Activated CD4-positive, alpha-beta T cell treated with anti-CD3 and anti-CD28 coated beads, Interleukin-2, amount 50 U/mL, for 1 hour (primary cell): ENCODE measurements around the gene AOC1.
"Not testable (repeated sequence)": the region's sequence is repeated elsewhere in the genome, so short reads cannot be mapped to it uniquely, and the experiment has no call there.

ENCODE experiments used
- DNase-seq: peaks from one replicate; pipeline ENCODE4 v3.0.0-alpha.2; 2020

The AOC1 gene

GRCh38 chr7:150898475-150899011 lies 46.2 kb downstream of the AOC1 start:
- peak; percentile 79 for DNase-seq

DNA sequence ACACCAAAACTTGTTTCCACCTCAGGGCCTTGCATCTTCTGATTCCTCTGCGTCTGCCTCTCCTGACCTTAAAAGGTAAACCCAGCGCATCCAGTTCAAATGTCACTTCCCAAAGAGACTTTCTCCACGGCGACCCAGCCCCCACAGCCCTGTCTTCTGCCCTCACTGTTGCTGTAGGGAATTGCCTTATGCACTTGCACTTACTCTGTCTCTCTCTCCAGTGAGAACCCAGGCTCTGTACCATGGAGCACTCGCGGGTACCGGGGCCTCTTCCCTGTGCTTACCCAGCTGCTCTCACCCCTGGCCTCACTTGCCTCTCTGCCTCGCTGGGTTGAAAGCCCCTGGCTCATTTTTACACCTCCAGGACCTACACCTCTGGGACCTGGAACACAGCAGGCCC lies 48.4 kb downstream of the AOC1 start:
- no peak for DNase-seq

DNA sequence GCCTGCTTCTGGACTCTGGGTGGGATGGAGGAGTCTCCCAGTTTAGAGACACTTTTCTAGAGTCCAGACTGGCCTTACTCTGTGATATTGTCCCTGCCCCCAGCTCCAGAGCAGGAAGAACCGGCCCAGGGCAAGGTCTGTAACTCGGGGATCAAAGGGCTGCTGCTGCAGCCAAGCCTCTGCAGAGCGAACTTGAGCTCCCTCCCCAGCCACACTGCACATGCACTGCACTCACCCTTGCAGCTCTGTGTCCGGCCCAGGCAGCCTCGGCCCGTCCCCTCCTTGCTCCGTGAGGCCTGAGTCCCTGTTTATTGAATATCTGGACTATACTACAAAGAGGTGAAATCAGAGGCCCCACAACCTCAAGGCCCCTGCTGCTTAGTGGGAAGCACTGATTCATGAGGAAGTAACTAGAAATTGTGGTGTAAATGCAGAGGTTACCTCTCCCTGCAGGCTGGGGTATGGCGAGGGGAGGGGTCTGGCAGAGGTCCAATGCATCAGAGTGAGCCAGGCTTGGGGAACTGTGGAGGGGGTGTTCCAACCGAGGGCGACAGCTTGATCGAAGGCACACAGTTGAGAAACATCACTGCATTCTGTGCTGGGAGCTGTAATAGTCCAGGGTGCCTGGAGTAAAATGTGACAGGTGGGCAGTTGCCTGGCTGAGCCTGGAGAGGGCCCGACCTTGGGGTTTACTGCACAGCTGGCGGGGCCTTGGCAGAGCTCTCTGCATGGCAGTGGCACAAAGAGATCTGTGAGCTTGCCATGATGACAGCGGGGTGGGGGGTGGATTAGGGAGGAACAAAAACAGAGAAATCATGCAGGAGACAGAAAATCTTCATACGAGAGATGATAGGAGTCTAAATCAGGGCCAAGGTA lies 49.1 kb downstream of the AOC1 start:
- no peak for DNase-seq

GRCh38 chr7:150902078-150903033 lies 50.0 kb downstream of the AOC1 start:
- DNase-seq, result no peak

- DNase-seq, result no peak
These were observed 51.3 kb downstream of the AOC1 start for GRCh38 chr7:150903606-150904005.

DNA sequence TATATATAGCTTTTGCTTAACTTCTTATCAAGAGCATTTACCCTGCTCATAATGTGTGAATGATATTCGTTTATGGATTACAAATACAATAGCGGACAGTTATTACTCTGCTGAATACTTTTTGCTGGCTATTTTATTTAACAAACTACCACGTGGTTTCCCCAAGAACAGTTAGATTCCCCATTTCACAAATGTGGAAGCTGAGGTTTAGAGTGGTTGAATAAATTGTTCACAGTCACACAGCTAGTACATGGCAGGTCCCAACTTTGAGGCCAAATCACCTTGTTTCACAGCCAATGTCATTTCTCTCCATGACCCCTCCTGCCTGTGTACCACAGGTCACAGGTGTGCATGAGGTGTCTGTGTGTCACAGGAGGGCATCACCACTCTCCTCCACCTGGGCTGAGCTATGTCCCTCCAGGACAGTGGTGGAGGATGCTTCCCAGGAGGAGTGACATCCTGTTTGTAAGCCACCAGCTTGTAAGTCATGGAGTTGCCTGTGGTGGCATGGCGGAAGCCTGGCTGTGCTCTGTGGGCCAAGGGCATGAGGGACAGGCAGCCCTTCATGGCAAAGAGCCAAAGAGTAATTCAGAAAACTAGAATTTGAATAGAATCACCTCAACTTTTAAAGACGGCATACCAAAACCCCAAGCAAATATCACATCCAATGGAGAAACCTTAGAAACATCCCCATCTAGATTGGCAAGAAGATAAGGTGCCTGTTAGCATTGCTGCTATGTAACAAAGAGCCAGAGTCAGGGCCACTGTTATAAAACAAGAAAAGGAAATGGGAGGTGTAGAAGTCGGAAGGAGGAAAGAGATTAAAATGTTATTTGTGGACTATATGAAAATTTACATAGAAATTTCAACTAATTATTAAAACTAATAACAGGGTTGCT lies 51.9 kb downstream of the AOC1 start:
- no peak for DNase-seq

GRCh38 chr7:150908173-150908572 lies 55.9 kb downstream of the AOC1 start:
- DNase-seq, result no peak

DNA sequence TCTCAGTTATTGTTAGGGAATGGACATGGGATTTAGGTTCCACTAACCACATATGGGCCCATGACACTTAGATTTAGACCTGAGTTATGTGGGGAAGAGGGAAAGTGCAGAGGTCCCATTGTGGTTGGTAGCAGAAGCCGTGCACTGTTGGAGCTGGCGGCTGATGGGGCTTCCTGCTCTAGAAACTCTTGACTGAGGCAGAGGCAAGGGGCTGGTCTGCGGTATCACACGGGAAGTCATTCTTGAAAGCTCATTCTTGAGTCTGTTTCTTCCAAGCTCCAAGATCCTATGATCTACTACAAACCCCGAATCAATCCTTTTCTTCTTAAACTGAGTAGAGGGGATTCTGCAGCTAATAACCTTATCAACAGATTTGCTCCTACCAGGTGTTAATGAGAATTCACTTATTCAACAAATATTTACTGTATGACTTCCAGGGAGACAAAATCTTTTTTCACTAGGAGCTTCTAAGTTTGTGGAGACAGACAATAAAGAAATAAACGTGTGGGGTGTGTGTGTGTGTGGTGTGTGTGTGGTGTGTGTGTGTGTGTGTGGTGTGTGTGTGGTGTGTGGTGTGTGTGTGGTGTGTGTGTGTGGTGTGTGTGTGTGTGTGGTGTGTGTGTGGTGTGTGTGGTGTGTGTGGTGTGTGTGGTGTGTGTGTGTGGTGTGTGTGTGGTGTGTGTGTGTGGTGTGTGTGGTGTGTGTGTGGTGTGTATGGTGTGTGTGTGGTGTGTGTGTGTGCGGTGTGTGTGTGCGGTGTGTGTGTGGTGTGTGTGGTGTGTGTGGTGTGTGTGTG lies 57.1 kb downstream of the AOC1 start:
- DNase-seq, result no peak

DNA sequence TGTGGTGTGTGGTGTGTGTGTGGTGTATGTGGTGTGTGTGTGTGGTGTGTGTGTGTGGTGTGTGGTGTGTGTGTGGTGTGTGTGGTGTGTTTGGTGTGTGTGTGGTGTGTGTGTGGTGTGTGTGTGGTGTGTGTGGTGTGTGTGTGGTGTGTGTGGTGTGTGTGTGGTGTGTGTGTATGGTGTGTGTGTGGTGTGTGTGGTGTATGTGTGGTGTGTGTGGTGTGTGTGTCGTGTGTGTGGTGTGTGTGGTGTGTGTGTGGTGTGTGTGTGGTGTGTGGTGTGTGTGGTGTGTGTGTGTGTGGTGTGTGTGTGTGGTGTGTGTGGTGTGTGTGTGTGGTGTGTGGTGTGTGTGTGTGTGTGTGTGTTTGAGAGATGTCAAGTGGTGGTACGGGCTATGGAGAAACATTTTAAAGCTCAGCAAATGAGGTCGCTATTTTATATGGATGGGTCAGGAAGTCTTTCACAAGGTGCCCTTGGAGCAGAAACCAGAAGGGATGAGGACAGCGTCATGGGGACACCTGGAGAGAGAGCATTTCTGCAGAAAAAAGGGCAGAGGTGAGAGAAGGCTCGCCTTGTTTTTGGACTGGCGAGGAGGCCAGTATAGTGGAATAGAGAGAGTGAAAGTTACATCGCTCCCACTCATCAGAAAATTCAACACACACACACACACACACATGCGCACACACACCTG lies 58.1 kb downstream of the AOC1 start:
- not testable (repeated sequence) for DNase-seq

DNA sequence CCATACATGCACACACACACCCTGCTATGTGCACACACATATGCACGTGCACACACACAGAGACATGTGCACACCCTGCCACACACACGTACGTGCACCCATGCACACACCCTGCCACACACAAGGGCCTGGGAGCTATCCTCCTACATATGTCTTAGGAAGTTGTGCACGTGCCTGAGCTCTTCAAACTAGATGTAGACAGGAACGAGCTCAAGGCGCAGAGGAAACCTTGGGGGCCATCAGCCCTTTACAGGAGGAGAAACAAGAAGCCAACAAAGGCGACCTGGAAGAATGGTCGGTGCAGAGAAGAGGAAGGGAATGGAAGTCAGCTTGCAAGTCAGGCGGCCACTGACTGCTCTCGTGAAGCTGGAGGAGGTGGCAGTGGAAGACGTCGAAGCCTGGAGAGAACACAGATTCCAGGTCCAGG lies 58.7 kb downstream of the AOC1 start:
- no peak for DNase-seq
